SK-N-MC (cell line): ENCODE measurements around the gene GRB14.
A peak's percentile ranks its signal among the peaks of the same experiment; 100 is the strongest.

Experiments used
- DNase-seq: peaks from one replicate; pipeline ENCODE4 v3.0.0-alpha.2; 2011; ENCODE audit warnings: low read depth, low spot score
- H3K27ac ChIP-seq: fragments of 200-600 bp; sonication (generic); 2 replicates; pipeline ENCODE4 v1.5.1; 2016; ENCODE audit warnings: mixed run types
- H3K36me3 ChIP-seq: fragments of 200-600 bp; sonication (generic); 2 replicates; pipeline ENCODE4 v1.6.1; 2017; ENCODE audit warnings: antibody characterized with exemption, low read length, mixed read lengths; ENCODE audit not compliant: insufficient read depth
- H3K4me3 ChIP-seq: fragments of 200-600 bp; sonication (generic); 2 replicates; pipeline ENCODE4 v1.5.1; 2016
- H3K9ac ChIP-seq: fragments of 200-600 bp; sonication (generic); 2 replicates; pipeline ENCODE4 v1.8.0; 2017; ENCODE audit warnings: mixed run types, mixed read lengths; ENCODE audit not compliant: insufficient read length
- H3K9me3 ChIP-seq: fragments of 200-600 bp; sonication (generic); 2 replicates; pipeline ENCODE4 v1.6.1; 2017; ENCODE audit warnings: low read depth, mild to moderate bottlenecking, antibody characterized with exemption, low read length, moderate library complexity, mixed read lengths
- EZH2 ChIP-seq: fragments of 200-600 bp; sonication (generic); IDR thresholded peaks from one replicate; pipeline ENCODE4 v1.6.1; 2017; ENCODE audit warnings: antibody characterized with exemption
- FOXP2 ChIP-seq: optimal IDR thresholded peaks from 2 replicates; pipeline ENCODE3; 2011; ENCODE audit warnings: mild to moderate bottlenecking, moderate library complexity; ENCODE audit not compliant: insufficient read depth; ENCODE audit errors: extremely low read length, control extremely low read depth
- POLR2AphosphoS5 ChIP-seq: IDR thresholded peaks from 2 replicates; pipeline ENCODE4 v1.6.1; 2012; ENCODE audit warnings: mild to moderate bottlenecking, low read depth, low read length, borderline replicate concordance

Gene GRB14

GRCh38 chr2:164620873-164621763 is at the start of gene GRB14:
TSS of gene GRB14 (minus strand) at chr2:164621482. CDS start at chr2:164621309, 173 bp downstream.
- TF ChIP-seq POLR2AphosphoS5, result no peak
- TF ChIP-seq FOXP2, result no peak
- no peak for TF ChIP-seq EZH2
- H3K9me3 ChIP-seq, result no peaks in the 10 kb centered on the region
- H3K36me3 ChIP-seq, result no peaks in the 10 kb centered on the region
- DNase-seq, result no peak
- H3K9ac ChIP-seq, result peak within 1 kb of the TSS; percentile 72
- no peak within 1 kb of the TSS for H3K27ac ChIP-seq
- H3K4me3 ChIP-seq, result peak within 1 kb of the TSS; percentile 89

- Histone ChIP-seq H3K9ac (no peak overlapping the region), H3K36me3 (no peaks in the 10 kb centered on the region), H3K27ac (no peak overlapping the region), H3K9me3 (no peaks in the 10 kb centered on the region), H3K4me3 (no peak overlapping the region)
- TF ChIP-seq FOXP2 (no peak), POLR2AphosphoS5 (no peak), EZH2 (no peak)
- no peak for DNase-seq
These were observed 48.0 kb upstream of the GRB14 start for GRCh38 chr2:164669291-164669690.

- TF ChIP-seq FOXP2 (no peak), EZH2 (no peak)
These were observed 46.3 kb upstream of the GRB14 start for GRCh38 chr2:164667566-164667965.

GRCh38 chr2:164664070-164664469 is 42.8 kb upstream of the GRB14 start:
- H3K4me3 ChIP-seq, result no peak overlapping the region
- H3K9me3 ChIP-seq, result no peaks in the 10 kb centered on the region
- no peaks in the 10 kb centered on the region for H3K36me3 ChIP-seq
- no peak overlapping the region for H3K9ac ChIP-seq
- TF ChIP-seq FOXP2 (no peak), EZH2 (no peak), POLR2AphosphoS5 (no peak)
- H3K27ac ChIP-seq, result no peak overlapping the region
- no peak for DNase-seq

More at GRCh38 chr2:164667566-164667965, 46.3 kb upstream of the GRB14 start:
- no peak for DNase-seq
- Histone ChIP-seq H3K36me3 (no peaks in the 10 kb centered on the region), H3K27ac (no peak overlapping the region), H3K9ac (no peak overlapping the region), H3K9me3 (no peaks in the 10 kb centered on the region), H3K4me3 (no peak overlapping the region)

GRCh38 chr2:164662868-164663631 is 41.8 kb upstream of the GRB14 start:
- DNase-seq, result no peak
- H3K4me3 ChIP-seq, result no peak overlapping the region

DNA sequence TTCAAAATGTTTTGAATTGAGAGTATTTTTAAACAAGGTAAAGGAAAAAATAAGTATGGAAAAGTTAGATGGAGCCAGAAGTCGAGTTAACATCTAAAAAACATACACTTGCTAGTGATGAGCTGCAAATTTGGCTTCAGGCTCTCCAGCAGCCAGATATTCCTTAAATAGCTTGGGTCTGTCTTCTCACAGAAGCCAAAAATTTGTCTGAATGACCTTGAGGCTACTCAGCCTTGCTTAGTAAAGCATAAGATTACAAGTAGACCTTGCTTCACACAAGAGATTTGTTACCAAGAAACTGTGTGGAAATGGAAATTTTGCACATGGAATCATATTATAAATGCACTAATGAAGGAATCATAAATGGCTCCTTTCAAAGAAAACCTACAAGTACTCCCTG is 40.8 kb upstream of the GRB14 start:
- H3K9me3 ChIP-seq, result no peaks in the 10 kb centered on the region
- H3K36me3 ChIP-seq, result no peaks in the 10 kb centered on the region
- H3K27ac ChIP-seq, result peak overlapping the region; percentile 78
- H3K9ac ChIP-seq, result no peak overlapping the region
- H3K4me3 ChIP-seq, result no peak overlapping the region
- TF ChIP-seq EZH2 (no peak), POLR2AphosphoS5 (no peak), FOXP2 (no peak)
- no peak for DNase-seq

More at GRCh38 chr2:164662868-164663631, 41.8 kb upstream of the GRB14 start:
- no peaks in the 10 kb centered on the region for H3K36me3 ChIP-seq
- TF ChIP-seq POLR2AphosphoS5 (no peak), FOXP2 (no peak), EZH2 (no peak)
- H3K9ac ChIP-seq, result no peak overlapping the region
- H3K27ac ChIP-seq, result no peak overlapping the region
- H3K9me3 ChIP-seq, result no peaks in the 10 kb centered on the region

- Histone ChIP-seq H3K4me3 (no peak overlapping the region), H3K36me3 (no peaks in the 10 kb centered on the region), H3K9me3 (no peaks in the 10 kb centered on the region), H3K9ac (no peak overlapping the region), H3K27ac (peak overlapping the region; percentile 78)
- TF ChIP-seq POLR2AphosphoS5 (no peak; the same call in 1 of the 2 replicates), EZH2 (no peak), FOXP2 (no peak)
- DNase-seq, result peak; percentile 60
These were observed 40.1 kb upstream of the GRB14 start for GRCh38 chr2:164661349-164661748.

DNA sequence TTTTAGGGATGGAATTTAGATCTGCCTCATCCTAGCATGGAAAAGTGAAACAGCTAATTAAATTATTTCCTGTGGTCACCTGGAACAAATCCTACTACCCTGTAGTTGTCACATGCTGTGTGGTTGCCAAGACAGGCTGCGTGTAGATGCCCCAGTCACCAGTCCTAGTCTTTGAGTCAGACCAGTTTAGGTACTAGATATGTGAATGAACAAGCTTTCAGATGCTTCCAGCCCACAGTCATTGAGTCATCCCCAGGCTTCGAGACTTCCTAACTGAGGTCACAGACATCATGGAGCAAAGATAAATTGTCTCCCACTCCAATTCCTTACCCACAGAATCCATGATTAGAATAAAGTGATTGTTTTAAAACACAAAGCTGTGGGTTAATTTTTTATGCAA is 35.8 kb upstream of the GRB14 start:
- TF ChIP-seq POLR2AphosphoS5 (no peak), FOXP2 (no peak), EZH2 (no peak)
- H3K4me3 ChIP-seq, result no peak overlapping the region
- H3K9ac ChIP-seq, result no peak overlapping the region
- H3K9me3 ChIP-seq, result no peaks in the 10 kb centered on the region
- no peak overlapping the region for H3K27ac ChIP-seq
- DNase-seq, result no peak
- H3K36me3 ChIP-seq, result no peaks in the 10 kb centered on the region
